Thyroid gland (tissue), 4 donors: ENCODE data around the gene CDK11A. TPM values are rescaled to one million over a fixed set of nuclear protein-coding genes. Genes with fewer than 3 reads are reported as not detected.
"Not testable (repeated sequence)": the region's sequence is repeated elsewhere in the genome, so short reads cannot be mapped to it uniquely, and the experiment has no call there.

Experiments
- DNase-seq, 2 donors: peaks; one replicate each; pipeline ENCODE4 v3.0.0-alpha.2; 2019
- H3K27ac ChIP-seq, 3 donors: fragments of 200-600 bp; sonication (generic); 1 replicate in 2 of 3; 2 replicates in 1 of 3; pipeline ENCODE4 v1.5.1; 2016 to 2019; ENCODE audit warnings: mild to moderate bottlenecking in 1 of 3, moderate library complexity in 1 of 3
- H3K27me3 ChIP-seq: fragments of 200-600 bp; sonication (generic); one replicate; pipeline ENCODE4 v1.5.1; 2019
- H3K36me3 ChIP-seq, 2 donors: fragments of 200-600 bp; sonication (generic); one replicate each; pipeline ENCODE4 v1.5.1; 2016 to 2019
- H3K4me1 ChIP-seq, 2 donors: fragments of 200-600 bp; sonication (generic); one replicate each; pipeline ENCODE4 v1.5.1; 2017 to 2019
- H3K4me3 ChIP-seq, 3 donors: fragments of 200-600 bp; sonication (generic); replicated peaks in 1 of 3; 1 replicate in 2 of 3; 2 replicates in 1 of 3; pipeline ENCODE4 v1.5.1; 2016; ENCODE audit warnings: mild to moderate bottlenecking in 1 of 3
- H3K9me3 ChIP-seq: fragments of 200-600 bp; sonication (generic); one replicate; pipeline ENCODE4 v1.5.1; 2017
- CTCF ChIP-seq, 6 experiments: fragments of 200-600 bp in 3 of 6; fragments of 450-650 bp in 3 of 6; sonication (generic) in 3 of 6; IDR thresholded peaks; one replicate each; pipeline ENCODE4 v1.5.1; 2016 to 2019; ENCODE audit warnings: antibody characterized with exemption in 6 of 6, mild to moderate bottlenecking in 2 of 6, inconsistent platforms in 1 of 6, moderate library complexity in 1 of 6
- POLR2A ChIP-seq, 2 donors: fragments of 450-650 bp; IDR thresholded peaks; one replicate each; pipeline ENCODE4 v1.6.1; 2017; ENCODE audit warnings: antibody characterized with exemption in 2 of 2, mild to moderate bottlenecking in 2 of 2, moderate library complexity in 1 of 2
- WGBS, 2 donors: methylation state at CpG; one replicate each; pipeline ENCODE4 v1.1.5; 2017; 5-methylcytosine and 5-hydroxymethylcytosine counted together
- intact Hi-C: fragments of 100-400 bp; cut with DNase I; formaldehyde crosslinking; loops from one replicate; pipeline ENCODE4 v1.15.1; 2023
- total RNA-seq, 4 donors: library from RNA; depleted of rRNA; stranded (reverse); fragments of >200 nt; gene quantifications; one replicate each; pipeline ENCODE4 v1.2.3, GENCODE V29; 2016

Gene CDK11A
- total RNA-seq, 4 donors from 2014 or later: 14.7 to 36.1 (median 29.5) TPM

- DNase-seq: no peak
- Histone ChIP-seq H3K4me1 (no peaks in the 10 kb centered on the region), H3K27ac (no peak overlapping the region), H3K9me3 (no peaks in the 10 kb centered on the region), H3K4me3 (no peak overlapping the region), H3K36me3 (peaks cover 0 to 5% of the 10 kb centered on the region in 2 donors), H3K27me3 (no peaks in the 10 kb centered on the region)
- intact Hi-C loops: no loop called here
- WGBS, 2 donors: 77 to 81% methylated on average over 7 of the region's 7 CpGs
- TF ChIP-seq CTCF (IDR thresholded peaks at IDR 0.05) (no peak), POLR2A (IDR thresholded peaks at IDR 0.05) (no peak)
Measured at GRCh38 chr1:1721201-1721600, 3.0 kb downstream of the CDK11A start.

GRCh38 chr1:1715109-1715883, 8.9 kb downstream of the CDK11A start:
- H3K27me3 ChIP-seq, H3K4me1 ChIP-seq, H3K9me3 ChIP-seq, intact Hi-C loops, H3K27ac ChIP-seq, H3K36me3 ChIP-seq, DNase-seq, H3K4me3 ChIP-seq: not testable (repeated sequence)
- 94 to 99% methylated on average over 8 to 11 of the region's 18 CpGs for WGBS, 2 donors

GRCh38 chr1:1707897-1708296, 16.3 kb downstream of the CDK11A start:
- H3K4me3 ChIP-seq, H3K9me3 ChIP-seq, H3K27ac ChIP-seq, intact Hi-C loops, DNase-seq, H3K27me3 ChIP-seq, H3K4me1 ChIP-seq: not testable (repeated sequence)
- peaks cover 10 to 17% of the 10 kb centered on the region in 2 donors for H3K36me3 ChIP-seq
- WGBS, 2 donors: no CpG with 5 or more reads among the region's 20 CpGs

- H3K4me3 ChIP-seq, H3K4me1 ChIP-seq, intact Hi-C loops, H3K9me3 ChIP-seq, H3K27ac ChIP-seq, H3K27me3 ChIP-seq, DNase-seq: not testable (repeated sequence)
- peaks cover 10 to 17% of the 10 kb centered on the region in 2 donors for H3K36me3 ChIP-seq
- WGBS, 2 donors: 93% methylated on average over 3 of the region's 23 CpGs; no CpG with 5 or more reads in 1 of the 2 donors
Measured at GRCh38 chr1:1707241-1707640, 16.9 kb downstream of the CDK11A start.

GRCh38 chr1:1705623-1706022, 18.5 kb downstream of the CDK11A start:
- no CpG with 5 or more reads among the region's 10 CpGs for WGBS, 2 donors
- H3K4me1 ChIP-seq, H3K4me3 ChIP-seq, DNase-seq, H3K27ac ChIP-seq, H3K27me3 ChIP-seq, H3K9me3 ChIP-seq, intact Hi-C loops: not testable (repeated sequence)
- peaks cover 10 to 17% of the 10 kb centered on the region in 2 donors for H3K36me3 ChIP-seq

- intact Hi-C loops, H3K9me3 ChIP-seq, DNase-seq, H3K27ac ChIP-seq, H3K4me1 ChIP-seq, H3K27me3 ChIP-seq, H3K4me3 ChIP-seq: not testable (repeated sequence)
- peaks cover 10 to 17% of the 10 kb centered on the region in 2 donors for H3K36me3 ChIP-seq
- WGBS, 2 donors: 94 to 95% methylated on average over 12 to 24 of the region's 27 CpGs
Measured at GRCh38 chr1:1704284-1704957, 19.7 kb downstream of the CDK11A start.

- Histone ChIP-seq H3K36me3 (peaks cover 10 to 17% of the 10 kb centered on the region in 2 donors), H3K27me3 (no peaks in the 10 kb centered on the region), H3K4me3 (no peak overlapping the region), H3K4me1 (no peaks in the 10 kb centered on the region), H3K27ac (no peak overlapping the region), H3K9me3 (no peaks in the 10 kb centered on the region)
- TF ChIP-seq CTCF (IDR thresholded peaks at IDR 0.05) (no peak), POLR2A (IDR thresholded peaks at IDR 0.05) (no peak)
- no peak for DNase-seq
- 87 to 96% methylated on average over 3 to 17 of the region's 22 CpGs for WGBS, 2 donors
- intact Hi-C loops: no loop called here
Measured at GRCh38 chr1:1703796-1704195, 20.4 kb downstream of the CDK11A start.

- WGBS, 2 donors: 91 to 93% methylated on average over 9 to 13 of the region's 18 CpGs
- H3K9me3 ChIP-seq, H3K27ac ChIP-seq, intact Hi-C loops, H3K27me3 ChIP-seq, H3K4me3 ChIP-seq, H3K4me1 ChIP-seq, DNase-seq: not testable (repeated sequence)
- peaks cover 10 to 17% of the 10 kb centered on the region in 2 donors for H3K36me3 ChIP-seq
Measured at GRCh38 chr1:1702506-1702905, 21.7 kb downstream of the CDK11A start.

- H3K27me3 ChIP-seq, H3K27ac ChIP-seq, DNase-seq, H3K4me3 ChIP-seq, H3K9me3 ChIP-seq, H3K4me1 ChIP-seq, intact Hi-C loops: not testable (repeated sequence)
- no CpG with 5 or more reads among the region's 33 CpGs for WGBS, 2 donors
- H3K36me3 ChIP-seq: peaks cover 10 to 12% of the 10 kb centered on the region in 2 donors
Measured at GRCh38 chr1:1700557-1700956, 23.6 kb downstream of the CDK11A start.

- H3K4me3 ChIP-seq, intact Hi-C loops, H3K27me3 ChIP-seq, H3K27ac ChIP-seq, H3K9me3 ChIP-seq, H3K4me1 ChIP-seq, DNase-seq: not testable (repeated sequence)
- peaks cover 10 to 12% of the 10 kb centered on the region in 2 donors for H3K36me3 ChIP-seq
- WGBS, 2 donors: no CpG with 5 or more reads among the region's 45 CpGs
Measured at GRCh38 chr1:1700067-1700466, 24.1 kb downstream of the CDK11A start.

GRCh38 chr1:1699061-1699460, 25.1 kb downstream of the CDK11A start:
- intact Hi-C loops, H3K27me3 ChIP-seq, H3K4me3 ChIP-seq, H3K9me3 ChIP-seq, DNase-seq, H3K4me1 ChIP-seq, H3K36me3 ChIP-seq, H3K27ac ChIP-seq: not testable (repeated sequence)
- WGBS, 2 donors: no CpG with 5 or more reads among the region's 19 CpGs
